Osteocyte (in vitro differentiated cells): ENCODE results near the gene ADAM8. TPM values are rescaled to one million over a fixed set of nuclear protein-coding genes. Genes with fewer than 3 reads are reported as not detected.

Experiments
- DNase-seq: peaks from one replicate; pipeline ENCODE4 v3.0.0; 2021; ENCODE audit warnings: mixed read lengths; ENCODE audit not compliant: unreplicated experiment; ENCODE audit errors: extremely low spot score
- H3K27ac Mint-ChIP-seq: one replicate; pipeline ENCODE4 v1.8.0; 2021; ENCODE audit warnings: mild to moderate bottlenecking, mixed read lengths; ENCODE audit not compliant: unreplicated experiment
- H3K27me3 Mint-ChIP-seq: one replicate; pipeline ENCODE4 v1.8.0; 2021; ENCODE audit warnings: mixed read lengths; ENCODE audit not compliant: unreplicated experiment
- H3K36me3 Mint-ChIP-seq: one replicate; pipeline ENCODE4 v1.8.0; 2021; ENCODE audit warnings: mixed read lengths; ENCODE audit not compliant: unreplicated experiment
- H3K4me1 Mint-ChIP-seq: one replicate; pipeline ENCODE4 v1.8.0; 2021; ENCODE audit warnings: mixed read lengths; ENCODE audit not compliant: unreplicated experiment
- H3K4me3 Mint-ChIP-seq: one replicate; pipeline ENCODE4 v1.8.0; 2021; ENCODE audit warnings: mild to moderate bottlenecking, moderate library complexity, mixed read lengths; ENCODE audit not compliant: unreplicated experiment
- H3K9me3 Mint-ChIP-seq: one replicate; pipeline ENCODE4 v1.8.0; 2021; ENCODE audit warnings: mixed read lengths; ENCODE audit not compliant: unreplicated experiment
- total RNA-seq: library from RNA; stranded (reverse); gene quantifications from 2 replicates; pipeline ENCODE4 v1.2.1, GENCODE V29; 2021
- TF ChIP-seq, protein P1 (sequence below): fragments of 200-600 bp; sonication (generic); IDR thresholded peaks from 2 replicates; pipeline ENCODE4 v1.5.0; 2021; ENCODE audit warnings: antibody characterized with exemption, mild to moderate bottlenecking, moderate library complexity

The ADAM8 gene
- total RNA-seq, 1 donor from 2014 or later = 2.9 TPM

GRCh38 chr10:133281084-133281483 lies 4.4 kb upstream of the ADAM8 start:
- H3K36me3 Mint-ChIP-seq = peaks cover 33% of the 10 kb centered on the region

DNA sequence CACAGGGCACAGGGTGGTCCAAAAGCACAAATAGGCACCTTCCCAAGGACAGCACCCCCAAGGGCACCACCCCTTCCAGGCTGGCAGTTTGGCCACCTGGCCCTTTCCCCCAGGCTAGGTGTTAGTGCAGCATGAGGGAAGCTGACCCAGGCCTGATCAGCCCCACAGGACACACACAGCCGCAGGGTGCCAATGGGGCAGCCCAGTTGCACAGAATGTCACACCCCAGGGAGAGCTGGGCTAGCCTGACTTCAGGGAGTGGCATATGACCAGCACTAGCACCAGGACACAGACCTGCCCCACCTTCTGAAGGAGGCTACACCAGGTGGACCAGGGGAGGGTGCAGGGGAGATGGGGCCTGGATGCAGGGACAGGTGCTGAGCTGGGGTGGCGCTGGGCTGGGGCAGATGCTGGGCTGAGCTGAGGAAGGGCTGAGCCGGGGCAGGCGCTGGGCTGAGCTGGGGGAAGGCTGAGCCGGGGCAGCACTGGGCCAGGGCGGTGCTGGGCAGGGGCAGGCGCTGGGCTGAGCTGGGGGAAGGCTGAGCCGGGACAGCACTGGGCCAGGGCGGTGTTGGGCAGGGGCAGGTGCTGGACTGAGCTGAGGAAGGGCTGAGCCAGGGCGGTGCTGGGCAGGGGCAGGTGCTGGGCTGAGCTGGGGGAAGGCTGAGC lies 3.9 kb upstream of the ADAM8 start:
- Mint-ChIP-seq H3K4me1 (peaks cover 17% of the 10 kb centered on the region), H3K27me3 (no peaks in the 10 kb centered on the region), H3K4me3 (no peak overlapping the region), H3K9me3 (no peaks in the 10 kb centered on the region), H3K36me3 (peaks cover 28% of the 10 kb centered on the region), H3K27ac (no peak overlapping the region)
- DNase-seq = no peak
- TF ChIP-seq, protein P1, sequence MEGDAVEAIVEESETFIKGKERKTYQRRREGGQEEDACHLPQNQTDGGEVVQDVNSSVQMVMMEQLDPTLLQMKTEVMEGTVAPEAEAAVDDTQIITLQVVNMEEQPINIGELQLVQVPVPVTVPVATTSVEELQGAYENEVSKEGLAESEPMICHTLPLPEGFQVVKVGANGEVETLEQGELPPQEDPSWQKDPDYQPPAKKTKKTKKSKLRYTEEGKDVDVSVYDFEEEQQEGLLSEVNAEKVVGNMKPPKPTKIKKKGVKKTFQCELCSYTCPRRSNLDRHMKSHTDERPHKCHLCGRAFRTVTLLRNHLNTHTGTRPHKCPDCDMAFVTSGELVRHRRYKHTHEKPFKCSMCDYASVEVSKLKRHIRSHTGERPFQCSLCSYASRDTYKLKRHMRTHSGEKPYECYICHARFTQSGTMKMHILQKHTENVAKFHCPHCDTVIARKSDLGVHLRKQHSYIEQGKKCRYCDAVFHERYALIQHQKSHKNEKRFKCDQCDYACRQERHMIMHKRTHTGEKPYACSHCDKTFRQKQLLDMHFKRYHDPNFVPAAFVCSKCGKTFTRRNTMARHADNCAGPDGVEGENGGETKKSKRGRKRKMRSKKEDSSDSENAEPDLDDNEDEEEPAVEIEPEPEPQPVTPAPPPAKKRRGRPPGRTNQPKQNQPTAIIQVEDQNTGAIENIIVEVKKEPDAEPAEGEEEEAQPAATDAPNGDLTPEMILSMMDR = no peak

More at GRCh38 chr10:133281084-133281483, 4.4 kb upstream of the ADAM8 start:
- H3K4me1 Mint-ChIP-seq = peaks cover 17% of the 10 kb centered on the region
- H3K4me3 Mint-ChIP-seq = no peak overlapping the region
- TF ChIP-seq, protein P1 = no peak
- no peaks in the 10 kb centered on the region for H3K9me3 Mint-ChIP-seq
- no peak for DNase-seq
- no peak overlapping the region for H3K27ac Mint-ChIP-seq
- no peaks in the 10 kb centered on the region for H3K27me3 Mint-ChIP-seq

- H3K4me3 Mint-ChIP-seq = no peak overlapping the region
- H3K27me3 Mint-ChIP-seq = no peaks in the 10 kb centered on the region
- TF ChIP-seq, protein P1 = no peak
- H3K4me1 Mint-ChIP-seq = peaks cover 17% of the 10 kb centered on the region
- DNase-seq = no peak
- no peak overlapping the region for H3K27ac Mint-ChIP-seq
- no peaks in the 10 kb centered on the region for H3K9me3 Mint-ChIP-seq
- H3K36me3 Mint-ChIP-seq = peaks cover 20% of the 10 kb centered on the region
Measured at GRCh38 chr10:133279326-133280226, 2.9 kb upstream of the ADAM8 start.

DNA sequence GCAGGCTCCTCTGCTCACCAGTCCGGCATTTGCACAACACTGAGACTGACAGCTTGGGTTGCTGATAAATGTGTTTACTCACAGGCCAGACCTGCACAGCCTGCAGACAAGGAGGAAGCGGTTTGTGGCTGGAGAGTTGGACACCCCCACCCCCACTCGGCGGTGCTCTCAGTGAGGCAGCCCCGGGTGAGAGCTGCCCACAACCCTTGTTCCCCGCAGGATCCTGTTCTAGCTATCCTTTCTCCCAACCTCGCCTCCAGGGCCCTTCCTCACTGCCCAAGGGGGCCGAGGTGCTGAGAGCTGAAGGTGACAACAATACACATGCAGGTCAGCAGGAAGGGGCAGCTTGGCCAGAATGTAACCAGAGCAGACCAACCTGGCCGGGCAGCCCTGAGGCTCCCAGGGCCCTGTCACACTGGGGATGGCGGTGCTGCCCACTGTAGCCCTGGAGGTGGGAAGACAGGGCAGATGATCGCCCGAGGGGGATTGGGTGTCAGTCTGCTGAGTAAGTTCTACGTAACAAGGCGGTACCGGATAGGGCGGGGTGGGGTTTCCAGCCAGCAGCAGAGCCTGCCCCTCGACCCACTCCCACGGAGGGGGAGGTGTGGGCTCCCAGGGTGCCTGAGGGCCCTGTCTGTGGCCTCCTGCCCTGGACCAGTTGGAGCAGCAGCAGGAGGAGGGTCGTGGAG lies 2.1 kb upstream of the ADAM8 start:
- H3K4me3 Mint-ChIP-seq = no peak overlapping the region
- H3K27ac Mint-ChIP-seq = peak overlapping the region; percentile 34
- no peaks in the 10 kb centered on the region for H3K27me3 Mint-ChIP-seq
- peaks cover 14% of the 10 kb centered on the region for H3K36me3 Mint-ChIP-seq
- TF ChIP-seq, protein P1 = no peak
- no peaks in the 10 kb centered on the region for H3K9me3 Mint-ChIP-seq
- peaks cover 17% of the 10 kb centered on the region for H3K4me1 Mint-ChIP-seq
- DNase-seq = no peak
